Type B pancreatic cell (in vitro differentiated cells): ENCODE measurements around the gene PPP1R26. TPM values are rescaled to one million over a fixed set of nuclear protein-coding genes. Genes with fewer than 3 reads are reported as not detected.

ENCODE experiments used
- DNase-seq: peaks from one replicate; pipeline ENCODE4 v3.0.0; 2021; ENCODE audit warnings: mixed read lengths; ENCODE audit not compliant: unreplicated experiment; ENCODE audit errors: extremely low spot score
- H3K27ac Mint-ChIP-seq: 2 replicates; pipeline ENCODE4 v1.8.0; 2021; ENCODE audit warnings: mild to moderate bottlenecking, mixed read lengths
- H3K27me3 Mint-ChIP-seq: 2 replicates; pipeline ENCODE4 v1.8.0; 2021; ENCODE audit warnings: mixed read lengths
- H3K36me3 Mint-ChIP-seq: 2 replicates; pipeline ENCODE4 v1.8.0; 2021; ENCODE audit warnings: mixed read lengths
- H3K4me1 Mint-ChIP-seq: one replicate; pipeline ENCODE4 v1.8.0; 2021; ENCODE audit warnings: mixed read lengths; ENCODE audit not compliant: unreplicated experiment
- H3K4me3 Mint-ChIP-seq: 2 replicates; pipeline ENCODE4 v1.8.0; 2021; ENCODE audit warnings: mild to moderate bottlenecking, mixed read lengths
- H3K9me3 Mint-ChIP-seq: 2 replicates; pipeline ENCODE4 v1.8.0; 2021; ENCODE audit warnings: mixed read lengths
- CTCF ChIP-seq: fragments of 200-600 bp; sonication (generic); conservative IDR thresholded peaks from 2 replicates; pipeline ENCODE4 v1.5.0; 2021; ENCODE audit warnings: antibody characterized with exemption, mild to moderate bottlenecking
- total RNA-seq: library from RNA; stranded (reverse); gene quantifications from 2 replicates; pipeline ENCODE4 v1.2.1, GENCODE V29; 2021; ENCODE audit warnings: low replicate concordance

Gene PPP1R26
- total RNA-seq, 1 donor from 2014 or later, result 24.2 TPM

DNA sequence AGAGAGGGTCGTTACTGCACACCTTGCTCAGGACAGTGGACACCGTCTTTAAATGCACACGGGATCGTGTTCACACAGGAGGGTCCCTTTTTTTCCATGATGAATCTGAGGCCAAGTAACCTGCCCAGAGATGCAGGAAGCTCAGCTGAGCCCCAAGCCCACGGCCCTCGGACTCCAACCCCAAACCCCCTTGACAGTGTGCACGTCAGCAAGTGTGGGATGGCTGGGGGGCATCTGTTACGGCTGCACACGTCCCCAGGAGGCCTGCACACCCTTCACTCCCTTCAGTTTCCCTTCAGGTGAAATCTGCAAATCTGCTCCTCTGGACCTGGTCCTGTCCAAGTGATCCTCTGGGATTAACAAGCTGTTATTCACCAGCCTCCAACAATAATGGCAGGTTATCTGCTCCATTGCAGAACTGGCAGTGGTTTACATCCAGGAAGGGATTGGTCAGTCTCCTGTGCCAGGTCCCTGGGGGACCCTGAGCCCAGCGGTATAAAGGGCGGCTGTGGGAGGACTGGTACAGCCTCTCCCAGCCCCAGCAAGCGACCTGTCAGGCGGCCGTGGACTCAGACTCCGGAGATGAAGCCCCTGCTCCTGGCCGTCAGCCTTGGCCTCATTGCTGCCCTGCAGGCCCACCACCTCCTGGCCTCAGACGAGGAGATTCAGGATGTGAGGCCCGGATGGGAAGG lies 41.5 kb downstream of the PPP1R26 start, which contains the start of gene LCN1:
Gene LCN1 (plus strand): TSS at position 525 of the 692 bp plus-strand sequence. CDS start 58 bp downstream, at position 583.
- no peaks in the 10 kb centered on the region for H3K9me3 Mint-ChIP-seq
- H3K4me3 Mint-ChIP-seq, result no peak within 1 kb of the TSS
- no peak within 1 kb of the TSS for H3K27ac Mint-ChIP-seq
- TF ChIP-seq CTCF, result no peak
- DNase-seq, result peak; percentile 61
- H3K36me3 Mint-ChIP-seq, result no peaks in the 10 kb centered on the region
- no peaks in the 10 kb centered on the region for H3K4me1 Mint-ChIP-seq
- H3K27me3 Mint-ChIP-seq, result no peaks in the 10 kb centered on the region

- Mint-ChIP-seq H3K4me1 (no peaks in the 10 kb centered on the region), H3K9me3 (no peaks in the 10 kb centered on the region), H3K4me3 (no peak overlapping the region), H3K36me3 (no peaks in the 10 kb centered on the region), H3K27ac (no peak overlapping the region), H3K27me3 (no peaks in the 10 kb centered on the region)
- DNase-seq, result peak; percentile 62
- TF ChIP-seq CTCF, result no peak
Measured at GRCh38 chr9:135521608-135522095, 42.1 kb downstream of the PPP1R26 start.

DNA sequence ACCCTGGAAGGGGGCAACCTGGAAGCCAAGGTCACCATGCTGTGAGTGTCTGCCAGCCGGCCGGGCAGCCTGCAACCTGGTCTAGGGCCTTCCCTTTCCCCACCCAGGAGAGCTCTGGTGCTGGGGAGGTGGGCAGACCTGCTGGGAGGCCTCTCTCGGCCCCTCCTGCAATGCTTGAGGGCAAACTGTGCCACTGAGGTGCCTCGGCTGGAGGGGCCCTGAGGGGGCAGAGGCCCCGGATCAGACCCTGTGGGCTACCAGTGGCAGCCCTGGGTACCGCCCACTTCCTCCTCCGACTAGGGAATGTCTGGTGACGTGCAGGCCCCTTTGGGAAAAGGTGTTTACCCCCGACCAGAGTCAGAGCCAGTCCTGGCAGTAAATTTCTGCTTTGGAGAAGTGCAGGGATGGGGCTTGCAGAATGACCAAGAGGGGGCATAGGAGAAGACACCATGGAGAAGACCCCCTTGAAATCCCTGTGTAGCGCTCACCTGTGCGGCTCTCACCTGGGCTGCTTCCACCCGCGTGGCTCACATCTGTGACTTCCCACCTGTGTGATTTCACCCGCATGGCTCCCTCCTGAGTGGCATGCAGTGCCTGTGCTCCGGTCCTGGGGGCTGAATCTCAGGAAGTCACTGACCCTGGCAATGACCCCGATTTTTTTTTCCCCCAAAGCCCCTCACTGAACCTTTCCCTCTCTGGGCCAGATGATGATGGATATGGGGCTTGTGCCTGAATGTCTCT lies 42.7 kb downstream of the PPP1R26 start:
- peak; percentile 65 for DNase-seq
- no peaks in the 10 kb centered on the region for H3K9me3 Mint-ChIP-seq

DNA sequence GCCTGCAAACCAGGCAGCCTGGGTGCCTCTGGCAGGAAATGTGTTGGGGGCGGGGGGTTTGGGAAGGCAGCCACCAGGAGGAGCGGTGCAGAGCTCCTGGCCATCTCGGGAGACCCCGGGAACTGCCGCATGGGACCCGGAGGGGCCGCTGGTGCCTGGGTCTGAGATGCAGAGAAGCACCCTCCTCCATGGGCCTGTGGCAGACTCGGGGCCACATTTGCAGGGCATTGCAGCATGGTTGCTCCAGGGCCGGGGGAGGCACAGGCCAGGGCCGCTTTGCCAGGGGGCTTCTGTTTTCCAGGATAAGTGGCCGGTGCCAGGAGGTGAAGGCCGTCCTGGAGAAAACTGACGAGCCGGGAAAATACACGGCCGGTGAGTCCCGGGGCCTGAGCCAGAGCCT lies 43.3 kb downstream of the PPP1R26 start:
- peak; percentile 56 for DNase-seq
- no peak for TF ChIP-seq CTCF
- Mint-ChIP-seq H3K27me3 (no peaks in the 10 kb centered on the region), H3K36me3 (no peaks in the 10 kb centered on the region), H3K4me3 (no peak overlapping the region), H3K4me1 (no peaks in the 10 kb centered on the region), H3K27ac (no peak overlapping the region), H3K9me3 (no peaks in the 10 kb centered on the region)

More for the DNA sequence above, 42.7 kb downstream of the PPP1R26 start:
- Mint-ChIP-seq H3K4me3 (no peak overlapping the region), H3K27me3 (no peaks in the 10 kb centered on the region), H3K36me3 (no peaks in the 10 kb centered on the region), H3K27ac (no peak overlapping the region), H3K4me1 (no peaks in the 10 kb centered on the region)
- no peak for TF ChIP-seq CTCF

DNA sequence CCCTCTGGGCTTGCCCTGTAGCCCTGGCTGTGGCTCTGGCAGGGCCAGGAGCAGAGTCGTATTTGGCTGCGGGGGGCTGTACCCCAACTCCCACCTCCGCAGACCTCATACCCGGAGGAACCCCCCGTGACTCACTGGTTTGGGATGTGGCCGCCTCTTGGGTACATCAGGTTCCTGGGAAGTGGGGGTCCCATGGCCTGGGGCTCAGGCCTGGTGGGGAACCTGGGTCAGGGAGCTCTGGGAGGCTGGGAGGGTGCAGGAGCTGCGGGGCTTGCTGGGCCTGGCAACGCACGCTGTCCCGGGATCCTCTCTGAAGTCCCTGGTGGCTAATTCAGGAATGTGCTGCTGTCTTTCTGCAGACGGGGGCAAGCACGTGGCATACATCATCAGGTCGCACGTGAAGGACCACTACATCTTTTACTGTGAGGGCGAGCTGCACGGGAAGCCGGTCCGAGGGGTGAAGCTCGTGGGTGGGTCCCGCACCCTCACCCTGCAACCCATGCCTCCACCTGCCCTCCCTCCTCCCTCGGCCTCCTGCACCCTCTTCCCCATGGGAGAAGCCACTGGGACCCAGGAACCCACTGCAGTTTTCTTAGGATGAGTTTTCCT lies 44.0 kb downstream of the PPP1R26 start:
- TF ChIP-seq CTCF, result no peak
- Mint-ChIP-seq H3K27me3 (no peaks in the 10 kb centered on the region), H3K27ac (no peak overlapping the region), H3K4me3 (no peak overlapping the region), H3K4me1 (no peaks in the 10 kb centered on the region), H3K9me3 (no peaks in the 10 kb centered on the region), H3K36me3 (no peaks in the 10 kb centered on the region)
- DNase-seq, result peak; percentile 57
